ENCODE measurements around the gene PEA15. TPM values are rescaled to one million over a fixed set of nuclear protein-coding genes. Genes with fewer than 3 reads are reported as not detected.

The PEA15 gene
- total RNA-seq, 1 donor from 2014 or later, result 132 TPM

DNA sequence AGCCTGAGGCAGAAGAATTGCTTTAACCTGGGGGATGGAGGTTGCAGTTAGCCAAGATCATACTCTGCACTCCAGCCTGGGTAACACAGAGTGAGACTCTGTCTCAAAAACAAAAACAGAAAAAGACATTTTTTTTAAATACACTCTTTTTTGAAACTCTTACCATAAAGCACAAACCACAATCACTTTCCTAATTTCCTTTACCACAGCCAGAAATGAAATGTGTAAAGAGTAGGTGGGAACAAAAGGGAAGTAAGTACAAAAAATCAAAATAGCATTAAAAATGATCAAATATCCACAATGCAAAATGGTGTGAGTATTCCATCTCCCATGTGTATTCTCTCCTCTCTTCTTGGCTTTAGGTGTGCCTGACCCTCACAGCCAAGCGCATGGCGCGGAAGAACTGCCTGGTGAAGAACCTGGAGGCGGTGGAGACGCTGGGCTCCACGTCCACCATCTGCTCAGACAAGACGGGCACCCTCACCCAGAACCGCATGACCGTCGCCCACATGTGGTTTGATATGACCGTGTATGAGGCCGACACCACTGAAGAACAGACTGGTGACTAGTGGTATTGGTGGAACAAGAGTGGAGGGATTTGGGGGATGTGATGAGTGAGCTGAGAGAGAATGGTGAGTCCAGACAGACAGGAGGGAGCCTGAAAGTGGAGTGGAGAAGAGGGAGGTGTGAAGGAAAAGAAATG, 38.9 kb upstream of the PEA15 start:
- Histone ChIP-seq H3K4me1 (peaks cover 10% of the 10 kb centered on the region), H3K27me3 (ENCODE audit: low read depth) (no peaks in the 10 kb centered on the region), H3K36me3 (no peaks in the 10 kb centered on the region), H3K4me3 (no peak overlapping the region), H3K27ac (no peak overlapping the region), H3K9me3 (no peaks in the 10 kb centered on the region)
- ATAC-seq (peak; percentile 22 to 59), DNase-seq (peak; percentile 63)
- intact Hi-C loops (cut with DNase I), result no loop called here
- TF ChIP-seq, protein P1, sequence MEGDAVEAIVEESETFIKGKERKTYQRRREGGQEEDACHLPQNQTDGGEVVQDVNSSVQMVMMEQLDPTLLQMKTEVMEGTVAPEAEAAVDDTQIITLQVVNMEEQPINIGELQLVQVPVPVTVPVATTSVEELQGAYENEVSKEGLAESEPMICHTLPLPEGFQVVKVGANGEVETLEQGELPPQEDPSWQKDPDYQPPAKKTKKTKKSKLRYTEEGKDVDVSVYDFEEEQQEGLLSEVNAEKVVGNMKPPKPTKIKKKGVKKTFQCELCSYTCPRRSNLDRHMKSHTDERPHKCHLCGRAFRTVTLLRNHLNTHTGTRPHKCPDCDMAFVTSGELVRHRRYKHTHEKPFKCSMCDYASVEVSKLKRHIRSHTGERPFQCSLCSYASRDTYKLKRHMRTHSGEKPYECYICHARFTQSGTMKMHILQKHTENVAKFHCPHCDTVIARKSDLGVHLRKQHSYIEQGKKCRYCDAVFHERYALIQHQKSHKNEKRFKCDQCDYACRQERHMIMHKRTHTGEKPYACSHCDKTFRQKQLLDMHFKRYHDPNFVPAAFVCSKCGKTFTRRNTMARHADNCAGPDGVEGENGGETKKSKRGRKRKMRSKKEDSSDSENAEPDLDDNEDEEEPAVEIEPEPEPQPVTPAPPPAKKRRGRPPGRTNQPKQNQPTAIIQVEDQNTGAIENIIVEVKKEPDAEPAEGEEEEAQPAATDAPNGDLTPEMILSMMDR (IDR thresholded peaks at IDR 0.05), result no peak

DNA sequence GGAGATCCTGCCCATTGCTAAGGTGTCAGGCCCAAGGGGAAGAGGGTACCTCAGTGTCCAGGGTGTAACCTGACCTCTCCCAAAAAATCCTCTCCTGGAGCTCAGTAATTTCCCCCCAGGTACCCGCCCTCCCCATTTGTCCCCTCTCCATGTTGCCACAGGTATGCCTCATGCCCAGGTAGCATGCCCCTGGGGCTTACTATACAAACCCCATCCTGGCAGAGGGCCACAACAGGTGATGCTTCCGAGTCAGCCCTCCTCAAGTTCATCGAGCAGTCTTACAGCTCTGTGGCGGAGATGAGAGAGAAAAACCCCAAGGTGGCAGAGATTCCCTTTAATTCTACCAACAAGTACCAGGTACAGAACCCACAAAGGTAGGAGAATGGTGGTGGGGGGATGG, 38.1 kb upstream of the PEA15 start:
- no peak for DNase-seq
- no peaks in the 10 kb centered on the region for H3K36me3 ChIP-seq
- no peaks in the 10 kb centered on the region for H3K9me3 ChIP-seq
- TF ChIP-seq, protein P1 (IDR thresholded peaks at IDR 0.05), result no peak
- no peak overlapping the region for H3K27ac ChIP-seq
- intact Hi-C loops (cut with DNase I), result no loop called here
- H3K4me3 ChIP-seq, result no peak overlapping the region
- no peak for ATAC-seq
- no peaks in the 10 kb centered on the region for H3K27me3 ChIP-seq (ENCODE audit: low read depth)
- peaks cover 10% of the 10 kb centered on the region for H3K4me1 ChIP-seq

DNA sequence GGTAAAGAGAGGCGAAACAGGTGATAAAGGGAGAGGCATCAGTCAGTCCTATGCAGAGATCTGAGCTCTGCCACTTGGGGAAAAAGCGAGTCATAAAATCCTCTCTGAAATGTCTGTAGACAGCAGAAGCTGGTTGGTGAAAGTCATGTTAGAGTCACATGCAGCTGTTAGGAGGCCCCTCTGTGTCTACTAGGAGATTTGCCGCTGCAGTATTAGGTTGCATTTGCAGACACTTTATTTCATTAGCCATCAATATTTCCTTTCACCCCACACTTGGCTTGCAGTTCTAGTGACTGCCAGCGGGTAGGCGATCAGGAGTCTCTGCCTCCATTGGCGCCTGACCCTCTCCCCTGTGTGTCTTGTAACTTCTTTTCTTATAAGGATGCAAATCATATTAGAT, 37.6 kb upstream of the PEA15 start:
- Histone ChIP-seq H3K9me3 (no peaks in the 10 kb centered on the region), H3K36me3 (no peaks in the 10 kb centered on the region), H3K4me1 (peaks cover 6% of the 10 kb centered on the region), H3K27ac (no peak overlapping the region), H3K27me3 (ENCODE audit: low read depth) (no peaks in the 10 kb centered on the region), H3K4me3 (no peak overlapping the region)
- intact Hi-C loops (cut with DNase I), result no loop called here
- DNase-seq, result no peak
- ATAC-seq, result no peak
- TF ChIP-seq, protein P1 (IDR thresholded peaks at IDR 0.05), result no peak

DNA sequence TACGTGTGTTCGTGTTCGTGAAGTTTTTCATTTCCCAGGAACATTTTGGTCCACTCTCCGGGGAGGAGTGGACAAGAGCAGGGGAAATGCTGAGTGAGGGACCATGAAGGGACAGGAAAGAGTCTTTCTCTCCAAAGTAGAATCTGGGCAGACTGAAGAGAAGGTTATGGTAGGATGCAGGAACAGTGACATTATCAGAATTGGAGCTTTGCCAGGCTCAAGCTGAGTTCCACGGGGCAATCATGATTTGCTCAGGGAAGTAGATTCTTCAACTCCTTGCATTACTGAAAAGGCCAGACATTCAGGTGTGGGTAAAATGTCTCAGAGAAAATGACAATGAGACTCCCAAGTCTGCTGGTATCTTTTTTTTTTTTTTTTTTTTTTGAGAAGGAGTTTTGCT, 37.2 kb upstream of the PEA15 start:
- intact Hi-C loops (cut with DNase I), result no loop called here
- Histone ChIP-seq H3K4me1 (peaks cover 5% of the 10 kb centered on the region), H3K36me3 (no peaks in the 10 kb centered on the region), H3K4me3 (no peak overlapping the region), H3K27me3 (ENCODE audit: low read depth) (no peaks in the 10 kb centered on the region), H3K9me3 (no peaks in the 10 kb centered on the region), H3K27ac (no peak overlapping the region)
- DNase-seq (no peak), ATAC-seq (no peak)
- TF ChIP-seq, protein P1 (IDR thresholded peaks at IDR 0.05), result no peak

DNA sequence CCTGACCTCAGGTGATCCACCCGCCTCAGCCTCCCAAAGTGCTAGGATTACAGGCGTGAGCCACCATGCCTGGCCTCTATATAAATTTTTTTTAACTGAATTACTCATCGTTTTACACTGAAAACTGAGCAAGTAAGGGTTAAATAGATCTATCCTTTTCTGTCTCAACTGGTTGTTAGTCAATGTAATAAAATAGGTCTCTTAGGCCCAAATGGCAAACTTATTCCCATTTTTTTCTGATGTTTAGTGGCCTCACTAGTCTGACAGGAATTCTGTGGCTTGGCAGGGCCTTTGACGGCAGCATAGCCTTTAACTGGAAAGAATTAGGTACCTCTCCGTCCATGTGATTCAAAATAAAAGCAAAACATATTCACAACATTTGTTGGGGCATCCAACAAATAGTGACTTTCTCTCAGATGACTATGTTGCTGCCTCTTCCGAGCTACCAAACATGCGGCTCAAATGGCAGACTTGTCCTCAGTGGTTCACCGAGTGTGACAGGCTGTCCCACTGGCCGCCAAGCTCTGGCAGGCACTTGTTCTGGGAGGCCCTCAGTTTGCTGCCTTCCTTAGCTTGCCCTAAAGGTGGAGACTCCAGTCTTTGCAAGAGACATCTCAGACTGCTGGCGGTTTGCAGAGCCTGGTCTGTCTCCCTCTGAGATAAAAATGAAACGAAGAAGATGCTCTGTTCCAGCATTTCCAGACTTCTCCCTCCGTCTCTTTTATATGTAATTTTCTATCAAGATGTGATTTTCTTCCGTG, 36.4 kb upstream of the PEA15 start:
- Histone ChIP-seq H3K27me3 (ENCODE audit: low read depth) (no peaks in the 10 kb centered on the region), H3K4me1 (peaks cover 5% of the 10 kb centered on the region), H3K4me3 (no peak overlapping the region), H3K9me3 (no peaks in the 10 kb centered on the region), H3K27ac (no peak overlapping the region), H3K36me3 (no peaks in the 10 kb centered on the region)
- DNase-seq (no peak), ATAC-seq (no peak)
- intact Hi-C loops (cut with DNase I), result no loop called here
- TF ChIP-seq, protein P1 (IDR thresholded peaks at IDR 0.05), result no peak
